Stimulated activated CD8-positive, alpha-beta memory T cell treated with anti-CD3 and anti-CD28 coated beads, Interleukin-4, amount 100 ng/mL, for 4 hours (primary cell): Measurements from ENCODE around the gene ACSL6.

Experiments
- DNase-seq, 2 donors: peaks; one replicate each; pipeline ENCODE4 v3.0.0-alpha.2; 2020; ENCODE audit warnings: low read depth in 2 of 2, low spot score in 1 of 2

The ACSL6 gene

DNA sequence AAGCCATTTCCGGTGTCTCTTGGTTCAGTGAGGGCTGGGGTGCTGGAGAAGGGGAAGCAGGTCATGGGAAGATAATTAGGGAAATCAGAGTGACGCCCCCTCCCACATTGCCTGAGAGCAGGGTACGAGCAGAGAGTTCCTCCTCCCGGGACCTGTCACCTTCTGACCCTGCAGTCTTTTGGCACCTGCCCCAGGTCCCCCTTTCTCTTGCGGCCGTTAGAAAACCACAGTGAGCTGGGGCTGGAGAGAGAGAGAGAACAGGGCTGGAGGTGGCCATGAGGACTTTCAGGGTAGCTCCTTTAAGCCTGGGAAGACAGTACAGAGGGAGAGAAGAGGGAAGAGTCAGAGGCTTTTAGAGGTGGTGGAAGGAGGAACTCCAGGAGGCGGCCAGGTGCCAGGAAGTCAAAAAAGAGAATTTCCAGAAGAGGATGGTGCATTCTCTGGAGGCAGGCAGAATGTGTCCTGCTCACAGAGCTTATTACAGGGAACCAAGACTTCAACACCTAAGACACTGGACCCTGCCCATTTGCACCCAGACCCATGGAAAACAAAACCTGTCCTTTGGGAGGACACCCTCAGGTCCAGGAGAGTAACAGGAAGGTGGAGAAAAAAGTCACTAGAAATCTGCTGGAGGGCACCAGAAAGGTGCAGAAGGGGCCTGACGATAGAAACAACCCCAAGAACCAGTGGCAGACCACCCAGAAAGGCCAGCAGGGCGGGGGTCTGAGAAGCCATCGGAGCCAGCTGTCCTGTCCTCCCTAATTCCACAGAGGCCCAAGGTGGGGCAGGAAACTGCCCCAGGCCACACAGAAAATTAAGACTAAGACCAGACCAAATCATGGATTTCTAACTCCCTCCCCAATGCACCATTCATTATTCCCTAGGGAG, 6.5 kb upstream of the ACSL6 start:
- no peak for DNase-seq

GRCh38 chr5:132017316-132017715, 5.9 kb upstream of the ACSL6 start:
- no peak for DNase-seq

DNA sequence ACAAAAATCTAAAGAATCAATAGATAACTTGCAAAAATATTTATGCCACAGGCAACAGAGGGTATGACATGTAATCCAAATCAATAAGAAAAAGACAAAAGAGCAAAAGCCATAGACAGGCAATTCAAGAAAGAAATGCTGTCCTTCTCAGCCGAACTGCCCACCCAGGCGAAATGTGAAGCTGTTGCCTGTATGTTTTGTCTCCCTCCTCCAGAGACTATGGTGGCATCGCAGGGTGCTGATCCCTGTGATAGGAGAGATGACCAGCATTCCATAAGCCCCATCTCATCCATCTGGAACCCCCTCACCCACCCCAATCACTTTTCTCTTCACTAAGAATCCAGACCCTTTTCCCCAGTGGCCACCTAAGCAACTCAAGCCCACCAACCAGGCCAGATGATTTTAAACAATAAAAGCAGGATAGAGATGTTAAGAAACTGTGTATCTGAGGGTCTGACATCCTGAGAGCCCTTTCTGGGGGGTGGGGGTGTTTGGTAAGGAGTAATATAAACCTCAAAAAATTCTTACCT, 5.3 kb upstream of the ACSL6 start:
- no peak for DNase-seq

DNA sequence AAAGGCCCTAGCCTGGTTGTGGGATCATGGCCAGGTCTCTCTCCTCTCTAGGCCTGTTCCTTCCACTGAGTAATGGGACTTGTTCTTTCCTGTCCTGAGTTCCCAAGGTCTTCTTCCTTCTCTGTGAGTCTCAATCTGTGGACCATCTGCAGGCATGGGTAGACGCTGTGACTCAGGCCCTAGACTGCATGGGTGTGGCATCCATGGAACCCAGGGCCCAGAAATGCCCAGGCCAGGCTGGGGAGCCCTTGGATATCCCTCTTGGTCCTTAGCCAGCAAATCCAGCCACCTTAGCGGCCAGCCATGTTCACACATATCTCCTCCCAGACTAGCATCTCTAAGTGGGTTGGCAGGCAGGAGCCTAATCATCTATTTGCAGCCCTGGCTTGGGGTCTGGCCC, 2.3 kb upstream of the ACSL6 start:
- DNase-seq = no peak

DNA sequence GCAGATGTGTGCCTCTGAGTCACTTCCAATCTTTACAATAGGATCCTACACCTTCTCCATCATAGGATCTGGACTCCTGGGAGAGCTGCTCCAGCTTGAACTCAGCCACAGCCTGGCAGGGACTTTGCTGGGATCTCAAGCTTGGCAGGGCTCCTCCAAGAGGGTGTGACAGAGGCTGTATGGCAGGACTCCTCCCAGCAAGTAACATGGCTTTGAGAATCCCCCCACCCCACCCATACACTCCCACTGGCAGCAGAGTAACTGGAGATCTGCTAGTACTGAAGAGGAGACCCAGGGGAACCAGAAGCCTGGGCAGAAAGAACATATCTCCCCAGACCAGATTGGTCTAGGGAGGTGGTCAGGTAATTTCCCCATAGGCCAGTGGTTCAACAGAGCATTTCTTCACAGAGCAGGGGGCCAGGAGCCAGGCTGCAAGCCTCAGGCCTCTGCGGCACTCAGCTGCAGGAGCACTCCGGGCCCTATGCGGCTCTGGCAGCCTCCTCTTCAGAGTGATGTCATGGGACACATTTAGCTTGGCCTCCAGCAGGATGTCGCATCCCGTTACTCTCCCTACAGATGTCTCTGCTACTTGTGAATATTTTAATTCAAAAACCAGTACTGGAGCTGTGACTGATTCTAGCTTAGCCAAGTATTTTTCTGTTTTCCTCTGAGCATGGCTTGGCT, 1.7 kb upstream of the ACSL6 start:
- DNase-seq = no peak

DNA sequence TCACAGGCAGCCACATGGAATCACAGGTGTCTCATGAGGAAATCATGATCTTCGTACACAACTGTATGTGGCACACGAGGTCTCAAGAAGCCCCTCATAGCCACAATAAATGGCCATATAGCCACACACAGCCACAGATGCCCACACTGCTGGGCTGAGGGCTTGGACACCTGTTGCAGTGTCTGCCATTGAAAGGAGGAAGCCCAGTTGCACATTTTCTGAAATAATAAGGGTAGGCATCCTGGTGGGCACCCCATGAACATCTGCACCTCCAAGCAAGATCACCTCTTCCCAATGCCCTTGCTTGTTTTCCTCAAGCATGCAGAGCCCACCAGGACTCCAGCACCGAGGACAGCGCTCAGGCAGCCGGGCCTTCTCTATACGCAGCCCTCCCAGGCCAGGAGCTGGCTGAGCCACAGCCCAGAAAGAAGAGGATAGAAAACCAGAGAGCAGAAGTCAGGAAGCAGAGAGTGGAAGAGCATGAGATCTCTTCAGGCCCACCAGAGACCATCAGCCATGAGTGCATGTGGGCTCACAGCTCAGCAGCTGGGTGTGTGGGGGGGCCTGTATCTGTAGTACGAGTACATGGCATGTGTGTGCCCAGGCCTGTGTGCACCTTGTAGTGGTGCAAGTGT, 1.0 kb upstream of the ACSL6 start:
- no peak for DNase-seq

DNA sequence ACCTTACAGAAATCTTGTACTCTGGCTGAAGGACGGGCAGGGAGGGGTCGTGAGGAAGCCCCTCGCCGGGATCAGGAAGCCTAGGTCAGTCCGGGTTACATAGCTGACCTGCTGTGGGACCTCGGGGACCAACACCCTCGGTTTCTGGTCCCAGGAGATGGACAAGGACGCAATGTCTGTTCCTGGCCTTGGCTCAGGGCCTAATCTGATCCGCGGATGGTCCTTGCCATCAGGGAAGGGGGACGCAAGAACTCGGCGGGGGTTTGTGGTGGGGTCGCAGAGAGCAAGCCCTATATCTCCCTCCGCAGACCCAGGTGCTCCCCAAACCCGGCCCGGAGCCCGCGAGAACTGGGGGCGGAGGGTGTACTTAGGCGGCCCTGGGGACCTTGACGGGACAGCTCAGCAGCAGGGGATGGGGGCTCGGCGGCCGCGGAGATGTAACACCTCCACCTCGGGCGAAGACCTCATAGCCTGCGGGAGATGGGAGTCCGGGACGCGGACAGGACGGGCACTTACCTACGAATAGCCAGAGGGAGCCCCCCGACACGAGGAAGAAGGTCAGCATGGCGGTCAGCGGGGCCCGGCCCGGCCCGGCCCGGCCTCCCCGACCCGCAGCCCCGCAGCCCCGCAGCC, 353 bp downstream of the ACSL6 start:
- no peak for DNase-seq

DNA sequence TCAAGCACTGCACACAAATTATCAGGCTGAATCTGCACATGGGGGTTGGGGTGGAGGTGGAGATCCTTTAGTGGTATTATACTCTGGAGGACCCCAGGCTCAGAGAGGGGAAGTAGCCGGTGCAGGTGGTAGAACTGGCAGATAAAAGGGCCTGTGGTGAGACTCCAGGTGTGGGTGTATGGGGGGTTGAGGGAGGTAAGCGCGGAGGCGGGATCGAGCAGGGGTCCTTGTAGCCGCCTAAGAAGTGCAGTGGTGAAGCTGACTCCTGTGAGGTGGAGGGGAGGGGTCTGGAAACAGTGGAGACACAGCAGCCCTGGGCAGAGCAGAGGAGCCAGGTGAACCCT, 841 bp downstream of the ACSL6 start:
- DNase-seq = no peak

DNA sequence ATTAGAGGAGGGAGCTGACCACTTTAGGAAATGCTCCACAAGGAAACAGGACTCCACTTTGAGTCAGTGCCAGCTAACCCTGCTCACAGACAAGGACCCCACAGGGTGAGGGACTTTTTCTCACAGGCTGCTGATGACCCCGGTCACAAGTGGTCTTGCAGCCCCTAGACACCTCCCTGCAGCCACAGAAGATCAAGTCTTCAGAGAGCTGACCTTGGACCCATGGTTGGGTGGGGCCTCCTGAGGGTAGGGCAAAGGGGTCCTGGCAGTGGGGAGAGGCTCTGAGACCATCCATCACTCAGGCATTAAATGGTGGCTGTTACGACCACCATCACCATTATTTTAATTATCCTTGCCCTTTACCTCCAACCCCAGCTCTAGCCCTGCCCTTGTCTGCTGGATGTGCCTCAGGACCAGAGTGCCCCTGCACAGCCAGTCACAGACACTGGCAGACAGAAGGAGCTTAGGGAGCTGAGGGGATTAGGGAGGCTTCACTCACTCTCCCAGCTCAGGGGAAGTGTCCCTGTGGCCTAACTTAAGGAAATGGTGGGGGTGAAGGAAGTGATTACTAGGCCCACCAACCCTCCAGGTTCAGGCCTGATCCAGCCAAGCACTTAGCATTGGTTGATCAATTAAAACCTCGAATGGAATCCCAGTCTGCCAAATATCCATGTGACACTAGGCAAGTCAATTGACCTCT, 1.6 kb downstream of the ACSL6 start:
- no peak for DNase-seq

DNA sequence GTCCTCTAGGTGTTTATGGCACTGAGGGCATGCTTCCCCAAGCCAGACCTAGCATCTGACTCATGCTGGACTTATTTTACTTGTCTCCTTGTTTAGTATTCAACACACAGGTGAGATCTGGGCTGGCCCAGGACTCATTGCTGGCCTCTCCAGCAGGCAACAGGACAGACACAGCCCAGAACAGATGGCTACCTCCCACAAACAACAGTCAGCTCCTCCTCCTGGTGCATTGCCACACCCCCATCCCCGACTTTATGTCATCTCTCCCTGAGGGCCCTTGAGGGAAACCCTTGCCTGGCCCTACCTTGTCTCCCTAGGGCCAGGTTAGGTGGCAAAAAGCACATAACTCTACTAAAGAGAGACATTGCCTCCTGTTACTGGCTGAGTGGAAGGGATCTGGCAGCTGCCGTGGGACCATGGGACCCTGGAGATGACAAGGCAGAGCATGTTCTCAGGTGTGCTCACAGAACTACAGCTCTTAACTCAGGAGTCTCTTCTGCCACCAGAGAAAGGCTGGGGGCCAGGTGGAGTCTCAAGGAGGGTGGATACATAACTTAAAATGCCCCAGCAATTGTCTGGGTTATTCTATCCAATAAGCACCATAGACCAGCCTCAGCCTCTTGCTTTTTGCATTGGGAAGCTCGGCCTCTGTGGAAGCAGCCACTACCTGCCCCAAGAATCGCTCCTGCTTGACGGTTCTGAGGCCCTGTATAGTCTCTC, 2.3 kb downstream of the ACSL6 start:
- no peak for DNase-seq

DNA sequence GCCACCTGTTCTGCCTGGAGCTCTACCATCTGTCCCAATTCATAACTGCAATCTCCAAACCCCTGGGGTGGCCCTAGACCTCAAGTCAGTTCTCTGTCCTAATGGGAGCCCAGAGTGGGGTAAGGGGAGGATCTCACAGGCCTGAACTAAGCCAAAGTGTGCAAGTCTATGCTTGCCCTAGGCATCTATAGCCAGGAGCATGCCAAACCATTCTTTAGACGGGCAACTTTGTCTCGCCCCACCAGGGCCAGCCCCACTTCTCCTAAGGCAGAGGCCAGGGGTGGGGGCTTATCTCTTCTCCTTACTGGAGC, 3.3 kb downstream of the ACSL6 start:
- DNase-seq = no peak

GRCh38 chr5:132007399-132008162, 3.9 kb downstream of the ACSL6 start:
- DNase-seq = peak in 1 of 2 donors; percentile 62

- DNase-seq = no peak
Observed at GRCh38 chr5:132006331-132007120, 4.9 kb downstream of the ACSL6 start.

DNA sequence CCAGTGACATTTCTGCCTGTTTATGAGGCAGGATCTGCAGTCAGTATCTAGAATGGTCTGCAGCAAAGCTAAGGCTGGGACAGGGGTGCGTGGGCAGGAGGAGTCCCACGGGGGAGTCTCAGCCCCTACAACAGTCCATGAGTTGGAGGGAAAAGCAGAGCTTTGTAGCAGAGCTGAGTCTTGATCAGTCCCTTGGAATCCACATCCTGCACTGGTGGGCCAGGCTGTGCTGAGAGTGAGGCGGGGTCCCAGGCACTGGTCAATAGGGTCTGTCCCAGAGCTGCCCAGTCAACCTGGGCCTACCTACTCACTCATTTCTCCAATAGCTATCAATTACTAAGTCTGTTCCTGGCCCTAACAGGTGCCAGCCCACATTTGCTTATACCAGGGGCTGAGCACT, 5.9 kb downstream of the ACSL6 start:
- no peak for DNase-seq

GRCh38 chr5:132003982-132004381, 7.5 kb downstream of the ACSL6 start:
- DNase-seq = no peak

DNA sequence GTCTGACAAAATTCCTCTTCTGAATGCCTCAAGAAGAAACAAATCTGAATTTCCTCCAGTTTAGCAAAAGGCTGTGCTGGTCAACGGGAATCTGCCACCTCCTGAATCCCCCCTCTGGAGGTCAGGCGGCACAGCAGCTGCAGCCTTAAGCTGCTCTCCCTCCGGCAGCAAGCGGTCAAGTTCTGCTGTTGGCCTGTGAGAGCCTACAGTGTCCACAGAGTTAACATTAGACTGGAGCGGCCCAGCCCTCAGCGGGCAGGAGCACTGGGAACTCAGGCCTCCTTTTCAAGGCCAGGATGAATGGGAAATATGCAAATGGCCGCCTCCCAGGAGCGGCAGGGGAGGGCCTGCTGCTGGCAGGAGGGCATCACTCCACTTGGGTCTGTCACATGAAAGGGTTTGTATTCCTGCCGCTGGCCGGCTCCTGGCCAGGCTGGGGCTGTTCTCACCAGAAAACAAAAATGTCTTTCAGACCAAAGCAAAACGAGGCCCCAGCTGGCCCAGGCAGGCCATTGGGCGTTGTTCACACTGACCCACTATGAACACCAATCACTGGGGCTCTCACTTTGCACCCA, 8.2 kb downstream of the ACSL6 start:
- DNase-seq = no peak

DNA sequence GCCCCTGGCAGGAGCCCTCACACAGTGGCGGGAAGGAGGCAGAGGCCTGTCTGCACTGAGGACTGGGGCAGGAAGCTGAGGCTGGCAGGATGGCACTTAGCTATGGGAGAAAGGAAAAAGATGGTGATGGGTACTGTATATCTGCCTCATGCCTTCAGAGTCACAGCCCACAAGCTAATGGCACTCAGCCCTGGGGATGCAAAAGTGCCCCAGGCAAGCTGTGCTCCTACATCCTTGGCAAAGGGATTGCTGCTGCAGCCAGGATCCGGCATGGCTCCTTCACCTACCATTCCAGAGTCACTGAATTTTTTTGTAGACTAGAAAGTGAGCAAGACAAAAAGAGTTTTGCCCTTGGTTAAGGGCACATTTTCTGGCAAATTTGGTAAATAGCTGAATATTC, 8.7 kb downstream of the ACSL6 start:
- no peak for DNase-seq
